Measurements from ENCODE around the gene CERS3.
A peak's percentile ranks its signal among the peaks of the same experiment; 100 is the strongest.
"Not testable (repeated sequence)": the region's sequence is repeated elsewhere in the genome, so short reads cannot be mapped to it uniquely, and the experiment has no call there.

Gene CERS3

DNA sequence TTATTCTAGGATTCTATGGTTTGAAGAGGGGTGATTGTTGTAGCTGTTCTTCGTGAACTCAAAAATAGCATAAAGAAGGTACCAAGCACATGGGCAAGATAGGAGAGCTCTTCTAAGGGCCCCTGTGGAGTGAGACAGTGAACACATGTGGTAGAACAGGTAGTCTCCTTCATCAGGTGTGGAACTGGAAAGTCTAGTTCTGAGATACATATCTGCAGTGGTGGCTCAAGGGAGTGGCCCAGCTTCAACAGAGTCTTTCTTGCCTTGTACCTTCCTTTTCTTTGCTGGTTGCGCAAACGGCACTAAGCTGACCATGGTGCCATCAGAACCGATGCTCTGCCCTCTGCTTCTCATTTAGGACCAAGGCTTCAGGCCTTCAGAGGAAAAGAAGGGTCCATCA lies 65.2 kb downstream of the CERS3 start:
- no peak for DNase-seq

DNA sequence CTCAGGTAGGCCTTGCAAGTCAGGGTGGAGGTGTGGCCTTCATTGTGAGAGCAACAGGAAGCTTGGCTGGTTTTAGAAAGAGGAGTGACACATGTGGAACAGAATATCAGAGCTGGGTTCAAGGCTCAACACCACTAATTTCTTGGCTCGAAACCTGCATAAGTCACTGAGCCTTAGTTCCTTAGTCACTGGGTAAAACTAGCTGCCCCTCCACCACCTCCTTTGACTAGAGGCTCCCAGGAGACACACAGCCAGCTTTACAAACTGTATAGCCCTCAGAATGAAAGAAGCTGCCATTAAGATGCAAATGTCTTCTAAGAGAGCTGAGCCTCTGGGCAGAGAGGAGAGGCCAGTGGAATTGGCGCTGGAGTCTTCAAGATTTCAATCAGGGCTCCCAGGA lies 67.7 kb downstream of the CERS3 start:
- no peak for DNase-seq

DNA sequence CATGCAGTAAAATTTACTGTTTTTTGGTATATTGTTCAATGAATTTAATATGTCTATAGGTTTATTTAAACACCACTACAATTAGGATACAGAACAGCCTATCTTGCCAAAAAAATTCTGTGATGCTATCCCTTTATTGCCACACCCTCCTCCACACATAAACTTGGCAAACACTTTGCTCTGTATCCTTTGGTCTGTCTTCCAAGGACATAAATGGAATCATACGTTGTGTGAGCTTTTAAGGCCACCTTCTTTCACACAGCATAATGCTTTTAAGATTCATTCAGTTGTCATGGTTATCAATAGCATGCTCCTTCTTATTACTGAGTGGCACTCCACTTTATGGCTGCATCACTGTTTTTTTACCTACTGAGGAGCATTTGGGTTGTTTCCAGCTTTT lies 71.5 kb downstream of the CERS3 start:
- no peak for DNase-seq

DNA sequence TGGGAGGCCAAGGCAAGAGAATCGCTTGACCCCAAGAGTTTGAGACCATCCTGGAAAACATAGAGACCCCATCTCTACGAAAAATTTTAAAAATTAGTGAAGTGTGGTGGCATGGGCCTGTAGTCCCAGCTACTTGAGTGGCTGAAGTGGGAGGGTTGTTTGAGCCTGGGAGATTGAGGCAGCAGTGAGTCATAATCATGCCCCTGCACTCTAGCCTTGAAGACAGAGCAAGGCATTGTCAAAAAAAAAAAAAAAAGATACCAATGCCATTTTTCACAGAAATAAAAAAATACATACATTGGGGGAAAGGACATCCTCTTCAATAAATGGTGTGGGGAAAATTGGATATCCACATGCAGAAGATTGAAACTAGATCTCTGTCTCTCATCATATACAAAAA lies 74.6 kb downstream of the CERS3 start:
- no peak for DNase-seq

DNA sequence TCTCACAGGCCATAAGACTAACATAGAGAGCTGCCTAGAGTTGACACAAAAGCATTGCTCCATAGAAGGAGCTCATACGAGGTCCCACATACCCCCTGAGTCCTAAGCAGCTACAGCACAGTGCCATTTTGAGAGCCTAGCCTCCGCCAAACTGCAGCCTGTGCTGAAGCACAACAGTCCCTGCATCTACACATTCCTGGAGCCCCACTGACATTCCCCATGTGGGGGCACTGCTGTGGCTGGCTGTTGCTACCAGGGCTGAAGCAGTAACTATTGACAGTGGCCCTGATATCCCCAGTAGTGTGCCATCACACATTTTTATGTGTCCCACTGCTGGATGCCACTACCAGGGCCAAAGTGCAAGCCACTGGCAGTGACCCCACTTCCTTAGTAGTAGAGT lies 80.3 kb downstream of the CERS3 start:
- no peak for DNase-seq

DNA sequence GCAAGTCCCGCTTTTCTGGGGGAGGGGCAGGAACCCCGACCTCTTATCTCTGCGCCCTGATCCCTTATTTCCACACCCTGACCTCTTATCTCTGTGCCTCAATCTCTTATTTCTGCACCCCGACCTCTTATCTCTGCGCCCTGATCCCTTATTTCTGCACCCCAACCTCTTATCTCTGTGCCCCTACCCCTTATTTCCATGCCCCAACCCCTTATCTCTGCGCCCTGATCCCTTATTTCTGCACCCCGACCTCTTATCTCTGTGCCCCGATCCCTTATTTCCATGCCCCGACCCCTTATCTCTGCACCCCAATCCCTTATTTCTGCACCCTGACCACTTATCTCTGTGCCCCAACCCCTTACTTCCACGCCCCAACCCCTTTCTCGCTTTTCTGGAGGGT lies 87.7 kb downstream of the CERS3 start:
- DNase-seq: not testable (repeated sequence)

DNA sequence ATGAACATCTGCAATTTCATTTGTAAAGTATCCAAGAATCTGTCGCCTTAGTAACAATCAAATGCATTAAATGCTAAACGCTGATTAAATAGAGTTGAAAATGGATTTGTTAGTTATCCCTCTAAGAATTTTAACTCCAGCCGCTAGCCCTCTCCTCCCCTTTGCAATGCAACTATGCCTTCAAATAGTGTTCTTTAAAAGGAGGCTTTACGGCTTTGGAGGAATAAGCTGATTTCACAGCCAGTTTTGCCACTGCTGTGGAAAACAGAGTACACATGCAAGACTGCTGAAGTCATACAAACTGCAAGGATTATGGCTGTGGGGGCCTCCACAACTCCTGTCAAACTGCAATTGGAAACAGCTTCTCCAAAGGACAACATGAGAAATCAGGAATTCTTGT lies 89.2 kb downstream of the CERS3 start:
- no peak for DNase-seq

DNA sequence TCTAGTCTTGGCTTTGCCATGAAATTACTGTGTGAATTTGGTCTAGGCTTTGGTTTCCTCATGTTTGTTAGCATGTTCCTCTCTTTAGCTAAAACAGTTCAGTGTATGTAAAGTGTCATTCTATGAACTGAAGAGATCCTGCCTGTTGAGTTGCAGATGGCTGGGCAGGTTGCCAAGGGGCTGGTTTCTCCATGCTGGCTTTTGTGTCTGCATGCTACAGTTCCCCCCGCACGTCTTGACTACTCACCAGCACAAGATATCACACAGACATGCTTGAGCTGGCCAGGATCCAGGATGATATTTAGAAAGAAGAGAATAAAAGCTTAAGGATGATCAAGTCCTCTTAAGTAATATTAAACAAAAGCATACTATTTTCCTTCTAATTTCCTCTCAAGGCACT lies 90.2 kb downstream of the CERS3 start:
- DNase-seq: peak; percentile 56

DNA sequence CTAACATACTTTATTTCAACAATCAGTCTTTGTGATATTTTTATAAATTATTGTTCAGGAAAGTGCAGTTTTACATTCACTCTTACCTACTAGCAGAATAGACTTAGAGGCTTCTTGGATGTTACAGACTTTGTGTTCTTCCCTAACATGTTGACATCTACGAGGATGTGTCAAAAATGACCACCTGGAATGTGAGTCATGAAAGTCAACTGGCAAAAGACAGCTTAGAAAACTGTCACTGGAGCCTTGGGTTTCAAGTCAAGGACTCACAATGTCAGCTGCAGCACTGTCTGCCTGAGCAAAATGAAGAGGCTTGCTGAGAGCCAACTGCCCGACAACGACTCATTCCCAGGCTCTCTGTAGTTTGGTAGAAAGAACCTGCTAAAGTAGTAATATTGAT lies 91.5 kb downstream of the CERS3 start:
- no peak for DNase-seq

DNA sequence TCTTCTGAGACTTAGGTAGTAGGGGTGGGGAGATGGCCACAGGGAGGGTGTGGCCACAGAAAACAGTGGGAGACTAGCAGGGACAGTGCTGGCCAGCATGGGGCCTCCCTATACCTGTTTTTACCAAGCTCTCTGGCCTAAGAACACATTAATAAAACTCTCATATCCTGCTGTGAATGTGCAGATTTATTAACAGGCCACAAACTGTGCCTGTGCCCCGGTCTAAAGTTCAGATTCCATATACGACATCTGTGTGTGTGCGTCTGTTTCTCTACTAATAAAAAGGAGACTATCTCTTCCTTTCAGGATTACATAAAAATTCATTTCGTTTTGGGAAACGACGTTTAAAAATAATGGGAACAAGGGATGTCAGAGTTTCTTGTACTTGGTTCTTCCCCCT lies 94.2 kb downstream of the CERS3 start:
- DNase-seq: no peak

DNA sequence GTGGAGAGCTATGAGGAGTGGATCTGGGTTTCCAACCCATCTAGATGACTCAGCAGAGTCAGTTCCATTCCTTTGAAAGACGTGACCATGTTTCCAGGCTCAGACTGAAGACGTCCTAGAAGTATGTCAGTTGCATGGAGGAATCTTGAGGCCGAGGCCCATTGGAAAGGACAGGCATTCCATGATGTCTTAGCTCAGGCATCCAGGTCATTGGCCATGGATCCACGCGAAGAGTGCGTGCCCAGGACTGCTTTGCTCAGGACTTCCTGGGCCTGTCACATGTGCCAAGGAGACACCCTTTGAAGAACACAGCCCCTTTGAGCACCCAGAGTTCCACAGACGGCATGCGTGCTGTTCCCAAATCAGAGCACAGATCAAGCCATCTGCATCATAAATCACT lies 94.7 kb downstream of the CERS3 start:
- no peak for DNase-seq

DNA sequence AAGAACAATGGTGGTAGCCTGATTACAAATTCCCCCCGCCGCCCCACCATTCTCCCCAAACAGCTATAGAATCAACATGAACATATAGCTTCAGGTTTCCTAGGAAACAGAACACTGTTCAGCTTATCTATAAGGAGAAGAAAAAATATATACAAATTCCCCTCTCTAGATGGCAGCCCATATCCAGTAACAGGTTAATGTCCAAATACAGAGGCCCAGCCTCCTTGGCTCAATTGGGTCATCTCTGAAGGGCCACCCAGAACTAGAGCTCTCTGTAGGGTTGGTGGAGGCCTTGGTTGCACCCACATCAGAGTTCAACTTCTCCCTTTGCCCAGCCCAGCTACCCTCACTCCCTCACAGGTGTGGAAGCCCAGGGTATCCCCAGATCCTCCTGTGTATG lies 95.4 kb downstream of the CERS3 start:
- DNase-seq: no peak

DNA sequence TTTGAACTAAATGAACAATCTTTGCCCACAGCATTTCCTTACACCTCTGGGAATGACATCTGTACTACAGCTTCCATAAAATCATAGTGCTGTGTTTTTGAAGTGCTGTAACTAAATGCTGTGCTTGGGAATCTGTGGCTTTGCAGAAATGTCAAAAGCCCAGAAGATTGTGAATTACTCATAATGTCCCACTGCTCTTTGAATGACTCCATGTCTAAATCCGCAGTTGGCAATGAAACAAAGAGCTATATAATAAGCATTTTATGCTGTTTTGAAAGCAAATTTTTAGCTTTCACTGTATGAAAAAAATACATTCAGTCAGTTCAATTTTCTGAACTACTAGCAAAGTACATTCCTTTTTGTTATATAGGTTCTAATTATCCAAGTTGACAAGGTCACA lies 98.3 kb downstream of the CERS3 start:
- no peak for DNase-seq

DNA sequence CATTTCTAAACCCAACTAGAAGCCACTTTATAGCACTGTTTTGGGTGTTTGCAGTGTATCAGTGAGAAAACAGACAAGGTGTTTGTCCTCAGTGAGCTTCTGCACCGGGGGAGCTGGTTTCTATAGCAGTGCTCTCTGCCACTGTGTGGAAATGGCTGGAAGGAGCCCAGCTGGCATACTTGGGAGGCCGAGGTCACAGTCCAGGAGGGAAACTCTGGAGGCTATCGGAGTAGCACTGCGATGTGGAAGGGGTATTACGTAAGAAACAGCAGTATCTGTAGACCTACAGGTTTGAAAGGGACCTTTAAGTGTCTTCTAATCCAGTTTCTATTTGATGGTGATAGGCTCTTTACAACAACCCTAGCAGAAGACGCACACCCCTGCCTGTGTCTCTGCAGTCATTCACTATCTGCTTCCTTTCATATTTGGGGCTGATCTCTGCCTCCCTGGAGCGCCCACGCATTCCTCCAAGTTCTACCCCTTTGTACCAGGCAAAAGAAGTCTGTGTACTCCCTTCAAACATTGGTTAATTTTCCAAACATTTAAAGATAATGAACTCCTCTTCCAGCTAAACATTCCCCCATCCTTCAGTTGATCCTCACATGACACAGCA lies 99.5 kb downstream of the CERS3 start:
- DNase-seq: no peak

DNA sequence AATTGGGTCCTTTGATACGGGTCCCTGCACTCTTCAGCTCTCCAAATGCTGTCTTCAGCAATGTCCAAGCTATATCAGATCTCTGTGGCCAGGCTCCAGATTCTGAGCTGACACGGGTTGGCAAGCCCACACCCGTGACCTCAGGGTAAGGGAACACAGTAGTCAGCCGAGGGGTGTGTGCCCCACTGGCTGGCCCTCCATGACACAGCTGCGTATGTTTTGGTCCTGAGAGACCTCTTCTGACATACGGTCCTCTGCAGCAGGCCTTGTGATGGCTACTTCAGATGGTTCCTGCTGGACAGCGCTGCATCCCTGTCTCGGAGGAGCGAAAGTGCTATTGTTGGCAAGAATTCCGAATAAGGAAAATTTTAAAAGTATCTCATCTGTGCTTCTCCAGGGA lies 101.8 kb downstream of the CERS3 start:
- no peak for DNase-seq

DNA sequence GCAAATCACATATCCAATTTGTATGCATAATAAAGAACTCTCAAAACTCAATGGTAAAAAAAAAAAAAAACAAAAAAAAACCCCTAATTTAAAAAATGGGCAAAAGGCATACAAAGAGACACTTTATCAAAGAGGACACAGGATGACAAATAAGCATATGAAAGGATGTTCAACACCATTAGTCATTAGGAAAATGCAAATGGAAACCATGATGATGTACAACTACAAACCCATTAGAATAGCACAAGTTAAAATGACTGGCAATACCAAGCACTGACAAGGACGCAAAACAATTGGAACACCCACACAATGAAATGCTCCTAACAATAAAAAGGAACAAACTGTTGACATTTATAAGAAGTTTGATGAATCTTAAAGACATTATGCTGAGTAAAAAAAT lies 123.6 kb downstream of the CERS3 start:
- no peak for DNase-seq

DNA sequence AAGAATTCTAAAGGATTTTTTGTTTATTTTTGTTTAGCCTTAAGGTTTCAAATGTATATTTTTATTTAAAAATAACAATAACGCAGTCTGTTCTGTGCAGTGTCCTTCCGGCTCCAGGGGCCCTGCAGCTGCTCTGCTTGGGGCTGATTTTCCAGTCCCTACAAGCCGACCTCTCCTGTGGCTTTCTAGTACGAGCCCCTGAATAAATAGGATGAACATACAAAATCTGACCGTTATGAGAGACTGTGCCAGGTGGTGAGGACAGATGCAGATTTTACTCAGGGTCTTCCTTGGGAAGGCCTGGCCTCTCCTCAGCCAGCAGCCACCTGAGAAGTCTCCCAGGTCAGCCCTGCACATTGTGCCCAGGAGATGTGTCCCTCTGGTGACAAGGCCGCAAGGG lies 127.8 kb downstream of the CERS3 start:
- DNase-seq: no peak

DNA sequence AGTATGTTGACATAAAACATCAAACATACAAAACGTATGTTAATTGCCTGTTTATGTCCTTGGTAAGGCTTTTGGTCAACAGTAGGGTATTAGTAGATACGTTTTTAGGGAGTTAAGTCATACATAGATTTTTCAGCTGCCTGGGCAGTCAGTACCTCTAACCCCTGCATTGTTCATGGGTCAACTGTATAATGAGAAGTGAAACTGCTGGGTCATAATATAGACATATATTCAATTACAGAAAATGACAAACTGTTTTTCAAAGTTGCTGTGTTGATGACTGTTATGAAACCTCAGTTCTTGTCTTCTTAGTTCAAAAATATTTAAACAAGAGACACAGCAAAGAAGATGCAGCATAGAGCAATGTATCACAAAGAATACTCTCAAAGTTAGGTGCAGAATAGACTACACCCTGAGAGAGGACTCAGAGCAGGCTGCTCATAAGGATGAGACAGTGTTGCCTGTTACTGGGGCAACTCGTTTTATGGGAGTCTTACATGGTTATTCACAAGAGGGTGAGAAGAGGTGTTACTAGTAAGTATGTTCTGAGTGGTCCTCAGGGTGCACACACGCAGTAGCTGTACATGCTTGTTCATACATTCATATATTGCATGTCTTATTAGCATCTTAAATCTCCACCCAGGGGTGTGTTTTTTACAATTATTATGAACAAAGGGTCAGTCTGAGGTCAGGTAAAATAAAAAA lies 133.9 kb downstream of the CERS3 start:
- no peak for DNase-seq

DNA sequence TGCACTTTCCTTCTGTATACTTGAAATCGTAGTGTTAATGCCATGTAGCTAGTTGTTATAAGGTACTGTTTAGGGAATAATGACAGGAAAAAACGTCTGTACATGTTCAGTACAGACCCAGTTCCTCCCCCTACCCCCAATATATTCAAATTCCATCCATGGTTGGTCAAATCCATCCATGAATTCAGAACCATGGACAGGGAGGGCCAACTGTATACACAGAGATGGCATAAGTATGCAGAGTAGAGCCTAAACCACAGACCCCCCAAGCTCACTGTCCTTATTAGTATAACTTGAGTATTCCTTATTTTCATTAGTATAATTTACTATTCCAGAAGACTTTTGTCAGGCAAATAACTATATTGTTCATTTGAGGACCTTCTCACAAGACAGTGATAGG lies 135.7 kb downstream of the CERS3 start:
- no peak for DNase-seq

DNA sequence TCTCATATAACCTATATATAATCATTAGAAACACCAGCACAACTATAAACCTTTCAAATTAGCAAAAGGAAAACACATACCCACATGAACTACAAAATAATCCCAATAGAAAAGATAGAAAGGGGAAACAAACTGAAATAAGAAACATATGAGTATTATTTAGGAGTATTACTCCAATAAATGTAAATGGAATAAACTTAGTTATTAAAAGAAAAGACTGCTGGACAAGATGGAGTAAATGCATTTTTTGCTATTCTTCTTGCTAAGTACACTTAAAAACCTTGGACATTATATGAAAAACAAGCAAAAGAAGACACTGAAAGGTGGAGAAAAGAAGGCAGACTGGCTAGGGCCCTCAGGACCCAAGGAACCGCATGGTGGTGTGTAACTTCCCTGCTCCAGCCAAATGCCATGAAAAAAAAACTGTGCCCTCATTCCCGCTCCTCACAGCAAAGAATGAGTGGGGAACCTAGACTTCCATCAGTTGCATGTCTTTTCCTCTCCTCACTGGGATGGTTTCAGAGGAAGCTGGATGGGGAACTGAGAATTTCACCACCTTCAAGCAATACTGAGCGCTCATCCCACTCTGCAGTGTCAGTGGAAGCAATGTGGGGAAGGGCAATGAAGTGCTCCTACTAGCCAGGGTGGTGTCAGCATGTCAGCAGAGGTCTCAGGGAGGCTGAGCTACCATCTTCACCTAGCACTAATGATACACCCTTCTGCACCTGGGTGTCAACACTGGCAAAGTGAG lies 143.3 kb downstream of the CERS3 start:
- no peak for DNase-seq

DNA sequence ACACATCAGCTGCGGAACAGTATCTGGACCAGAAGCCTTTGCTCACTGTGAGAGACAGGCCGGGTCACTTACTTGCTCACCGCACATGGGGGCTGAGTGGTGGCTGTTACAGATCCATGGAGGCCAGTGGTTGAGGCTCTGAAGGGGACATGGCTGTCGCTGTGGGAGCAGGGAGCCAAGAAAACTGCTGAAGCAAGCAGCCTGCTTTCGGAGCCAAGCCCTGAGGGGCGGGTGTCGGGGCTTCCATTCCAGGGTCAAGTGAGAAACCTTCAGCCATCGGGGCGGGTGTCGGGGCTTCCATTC lies 144.7 kb downstream of the CERS3 start:
- no peak for DNase-seq

DNA sequence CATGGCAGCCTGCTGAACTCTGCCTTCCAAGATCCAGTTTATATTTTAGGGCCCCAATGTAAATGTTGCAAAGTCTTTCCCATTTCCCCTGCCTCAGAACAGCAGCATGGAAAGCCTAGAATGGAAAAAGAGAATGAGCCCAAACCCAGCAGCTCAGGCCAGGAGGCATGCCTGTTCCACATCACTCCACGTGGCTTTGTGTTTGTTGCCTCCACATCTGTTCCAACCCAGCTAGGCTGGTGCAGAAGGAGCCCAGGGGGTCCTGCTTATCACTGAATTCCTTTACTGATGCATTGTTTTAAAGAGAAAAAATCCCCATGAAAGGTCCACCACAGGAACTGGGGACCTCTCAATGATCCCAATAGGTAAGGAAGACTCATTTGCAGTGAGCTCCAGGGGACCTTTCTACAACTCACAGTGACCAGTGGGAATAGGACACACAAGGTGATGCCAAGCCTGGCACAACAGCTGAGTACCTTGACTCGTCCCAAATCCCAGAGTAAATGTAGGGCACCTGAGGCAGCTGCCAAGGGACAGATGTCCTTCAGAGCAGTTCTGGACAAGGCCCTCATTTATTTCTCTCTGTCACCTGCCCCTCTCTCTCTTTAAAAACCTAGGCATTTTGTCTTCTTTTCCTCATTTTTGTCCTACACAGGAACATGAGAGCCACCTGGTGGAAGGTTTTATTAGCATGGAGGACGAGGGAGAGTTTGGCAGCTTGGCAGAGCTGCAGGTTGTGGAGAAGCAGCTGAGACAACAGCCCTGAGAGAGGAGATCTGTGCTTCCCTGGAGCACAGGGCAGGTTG lies 145.2 kb downstream of the CERS3 start:
- DNase-seq: peak; percentile 26

DNA sequence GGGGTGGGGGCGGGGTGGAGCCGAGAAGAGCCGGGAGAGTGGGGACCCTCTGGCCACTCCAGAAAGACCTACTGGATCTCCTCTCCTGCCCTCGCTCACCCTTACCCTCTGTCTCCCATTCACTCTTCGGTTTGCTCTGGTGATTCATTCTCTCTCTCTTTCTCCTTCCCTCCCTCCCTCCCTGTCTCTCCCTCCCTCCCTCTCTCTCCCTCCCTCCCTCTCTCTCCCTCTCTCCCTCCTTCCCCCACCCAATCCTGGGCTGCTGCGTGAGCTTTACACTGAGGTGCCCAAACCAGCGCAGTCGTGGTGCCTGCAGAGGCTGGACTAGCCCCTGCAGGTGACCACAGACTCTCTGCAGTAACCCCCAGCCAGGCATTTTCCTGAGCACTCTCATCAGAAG lies 154.8 kb downstream of the CERS3 start:
- DNase-seq: no peak

Measured in CD4-positive, alpha-beta T cell treated with Interleukin-17A for 4 hours (primary cell).